ENCODE data around the gene TRERF1.

The TRERF1 gene

GRCh38 chr6:42366011-42366705 is 85.6 kb downstream of the TRERF1 start:
- DNase-seq (ENCODE audit: low spot score): no peak

DNA sequence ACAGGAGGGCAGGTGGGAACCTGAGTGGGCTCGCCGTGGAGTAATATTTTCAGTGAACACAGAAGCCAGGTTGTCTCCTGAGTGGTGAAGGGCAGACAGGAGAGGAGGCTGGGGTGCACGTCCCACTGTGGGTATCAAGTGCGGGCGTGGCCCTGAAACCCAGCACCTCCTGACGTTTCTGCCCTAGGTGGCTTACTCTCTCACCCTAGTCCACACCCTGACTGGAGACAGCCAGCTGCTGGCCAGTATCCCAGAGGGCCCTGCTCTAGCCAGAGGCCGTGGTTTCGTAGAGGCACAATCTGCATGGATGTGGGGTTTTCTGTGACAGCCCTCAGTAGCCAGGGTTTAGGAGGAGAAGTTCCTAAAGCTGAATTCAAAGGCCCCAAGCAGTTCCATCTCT is 86.7 kb downstream of the TRERF1 start:
- no peak for DNase-seq (ENCODE audit: low spot score)

- DNase-seq (ENCODE audit: low spot score): no peak
These were observed 87.5 kb downstream of the TRERF1 start for GRCh38 chr6:42363926-42364849.

GRCh38 chr6:42361036-42361435 is 90.7 kb downstream of the TRERF1 start:
- no peak for DNase-seq (ENCODE audit: low spot score)

DNA sequence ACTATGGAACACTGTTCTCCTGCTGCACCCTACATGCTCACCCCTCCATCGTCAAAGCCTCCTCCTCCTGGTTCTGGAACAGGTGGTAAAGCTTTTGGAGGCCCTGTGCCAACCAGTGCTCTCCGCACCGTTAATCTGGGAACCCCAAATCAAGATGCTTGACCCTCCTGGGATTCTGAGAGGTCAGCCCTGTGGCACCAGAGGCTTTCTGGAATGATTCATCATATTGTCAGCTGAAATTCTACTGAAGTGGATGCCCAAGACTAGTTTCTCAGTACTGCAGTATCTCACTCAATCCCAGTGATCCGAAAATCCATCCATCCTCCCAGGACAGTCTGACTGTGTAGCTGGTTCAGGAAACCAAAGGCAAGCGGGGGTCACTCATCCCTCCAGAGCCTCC is 92.7 kb downstream of the TRERF1 start:
- DNase-seq (ENCODE audit: low spot score): no peak

- no peak for DNase-seq (ENCODE audit: low spot score)
These were observed 96.3 kb downstream of the TRERF1 start for GRCh38 chr6:42355416-42355815.

DNA sequence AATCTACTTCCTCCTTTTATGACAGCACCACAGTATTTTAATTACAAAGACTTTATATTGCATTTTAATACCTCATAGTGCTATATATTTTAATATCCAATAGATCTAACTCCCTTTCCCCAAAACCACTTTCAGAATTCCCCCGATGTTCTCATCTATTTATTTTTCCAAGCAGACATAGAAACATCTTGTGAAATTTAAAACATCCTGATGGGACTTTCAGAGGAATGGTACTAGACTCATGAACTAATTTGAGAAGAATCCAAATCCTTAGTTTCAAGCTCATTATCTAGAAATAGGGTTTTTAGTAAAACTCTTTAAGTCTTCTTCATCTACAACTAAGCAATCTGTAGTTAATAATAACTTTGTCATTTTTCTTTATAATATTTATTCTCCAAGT is 97.0 kb downstream of the TRERF1 start:
- DNase-seq (ENCODE audit: low spot score): no peak

DNA sequence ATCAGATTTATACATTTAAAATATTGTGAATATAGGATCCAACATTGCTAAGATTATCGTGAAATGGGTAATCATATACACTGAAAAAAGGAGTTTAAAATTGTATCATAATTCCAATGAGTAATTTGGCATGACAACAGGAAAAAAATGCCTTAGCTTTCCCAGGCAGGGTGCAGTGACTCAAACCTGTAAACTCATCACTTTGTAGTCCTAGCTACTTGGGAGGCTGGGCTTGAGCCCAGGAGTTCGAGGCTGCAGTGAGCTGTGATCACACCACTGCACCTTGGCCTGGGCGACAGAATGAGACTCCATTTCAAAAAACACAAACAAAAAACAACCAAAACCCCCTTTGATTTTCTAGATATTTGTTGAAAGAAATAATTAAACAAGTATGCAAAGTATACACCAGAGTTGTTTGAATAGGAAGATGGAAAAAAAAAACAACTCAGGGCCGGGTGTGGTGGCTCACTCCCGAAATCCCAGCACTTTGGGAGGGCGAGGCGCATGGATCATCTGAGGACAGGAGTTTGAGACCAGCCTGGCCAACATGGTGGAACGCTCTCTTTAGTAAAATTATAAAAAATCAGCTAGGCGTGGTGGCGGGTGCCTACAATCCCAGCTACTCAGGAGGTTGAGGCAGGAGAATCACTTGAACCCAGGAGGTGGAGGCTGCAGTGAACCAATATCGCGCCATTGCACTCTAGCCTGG is 98.7 kb downstream of the TRERF1 start:
- no peak for DNase-seq (ENCODE audit: low spot score)

DNA sequence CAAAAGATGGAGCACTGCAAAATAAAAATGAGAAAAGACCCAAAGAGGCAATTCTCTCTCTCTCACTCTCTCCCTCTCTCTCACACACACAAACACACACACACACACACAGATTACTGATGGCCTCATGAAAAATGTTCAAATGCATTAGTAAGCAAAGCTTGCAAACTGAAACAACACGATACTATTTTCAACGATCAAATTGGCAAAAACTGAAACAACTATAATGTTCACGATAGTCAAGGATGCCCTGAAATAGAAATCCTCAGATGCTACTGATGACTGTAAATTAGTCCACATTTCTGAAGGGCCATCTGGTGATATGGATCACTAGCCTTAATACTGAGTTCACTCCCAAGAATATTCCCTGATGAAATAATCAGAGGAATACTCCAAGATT is 100.8 kb downstream of the TRERF1 start:
- DNase-seq (ENCODE audit: low spot score): no peak

- DNase-seq (ENCODE audit: low spot score): no peak
These were observed 101.8 kb downstream of the TRERF1 start for GRCh38 chr6:42349753-42350511.

- peak; percentile 46 for DNase-seq (ENCODE audit: low spot score)
These were observed 104.3 kb downstream of the TRERF1 start for GRCh38 chr6:42347456-42347855.

DNA sequence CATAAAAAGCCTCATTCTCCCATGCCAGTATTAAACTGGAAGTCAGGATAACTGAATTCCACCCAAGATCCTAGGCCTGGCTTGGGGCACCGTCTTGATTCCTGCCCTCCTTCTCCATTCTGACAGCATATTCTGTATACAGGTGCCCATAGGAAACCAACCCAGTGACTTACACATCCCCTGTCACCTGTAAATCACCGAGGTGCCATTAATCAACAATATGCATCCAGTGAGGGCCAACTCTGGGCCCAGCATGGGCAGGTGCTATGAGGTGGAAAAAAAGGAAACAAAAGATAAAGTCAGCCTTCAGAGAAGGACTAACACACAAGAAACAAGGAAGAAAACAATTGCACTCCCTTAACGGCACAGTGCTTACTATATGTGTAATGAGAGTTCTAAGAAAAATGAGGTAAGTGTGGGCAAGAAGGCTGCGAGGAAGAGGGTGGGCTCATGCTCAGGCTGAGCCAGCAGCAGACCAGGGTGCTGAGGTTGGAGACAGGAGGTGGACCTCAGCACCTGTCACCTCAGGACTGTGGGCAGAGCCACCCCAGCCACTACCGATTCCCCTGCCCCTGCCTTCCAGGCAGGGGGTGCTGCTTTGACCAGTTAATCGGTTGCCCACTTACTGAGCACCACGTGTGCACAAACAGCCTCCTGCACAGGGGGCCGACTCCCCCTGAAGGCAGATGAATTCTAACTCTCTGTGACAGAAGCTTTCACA is 105.9 kb downstream of the TRERF1 start:
- peak; percentile 66 for DNase-seq (ENCODE audit: low spot score)

GRCh38 chr6:42344756-42345155 is 107.0 kb downstream of the TRERF1 start:
- no peak for DNase-seq (ENCODE audit: low spot score)

- DNase-seq (ENCODE audit: low spot score): no peak
These were observed 109.8 kb downstream of the TRERF1 start for GRCh38 chr6:42341771-42342553.

DNA sequence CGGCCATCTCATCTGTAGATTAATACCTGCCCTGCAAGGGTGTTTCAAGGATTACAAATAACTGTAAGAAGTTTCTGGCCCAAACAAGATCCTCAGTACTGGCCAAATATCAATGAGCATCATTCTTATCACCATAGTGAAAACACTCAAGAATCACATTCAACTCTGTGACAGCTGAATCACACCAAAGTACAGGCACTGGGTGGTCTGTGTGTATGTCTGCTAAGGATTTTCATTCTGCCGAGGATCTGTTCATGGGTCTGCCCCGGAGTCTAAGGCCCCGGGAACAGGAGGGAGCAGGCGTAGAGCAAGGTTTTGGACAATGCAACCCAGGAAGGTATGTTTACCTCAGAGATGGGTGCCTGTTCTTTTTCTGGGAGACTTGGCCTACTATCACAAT is 110.5 kb downstream of the TRERF1 start:
- DNase-seq (ENCODE audit: low spot score): no peak

DNA sequence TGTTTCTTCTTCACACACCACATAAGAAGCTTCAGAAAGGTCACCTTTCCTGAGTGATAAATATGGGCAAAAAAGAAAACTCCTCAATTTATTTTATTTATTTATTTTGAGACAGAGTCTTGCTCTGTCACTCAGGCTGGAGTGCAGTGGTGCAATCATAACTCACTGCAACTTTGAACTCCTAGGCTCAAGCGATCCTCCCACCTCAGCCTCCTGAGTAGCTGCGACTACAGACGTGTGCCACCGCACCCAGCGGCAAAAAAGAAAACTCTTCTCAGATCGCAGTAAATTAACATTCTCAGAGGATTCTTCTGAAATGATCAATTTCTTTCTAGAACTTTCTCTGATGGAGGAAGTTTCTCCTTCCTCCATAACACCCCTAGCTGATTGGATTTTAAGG is 111.2 kb downstream of the TRERF1 start:
- DNase-seq (ENCODE audit: low spot score): peak; percentile 51

GRCh38 chr6:42339991-42340401 is 111.7 kb downstream of the TRERF1 start:
- DNase-seq (ENCODE audit: low spot score): peak; percentile 95

DNA sequence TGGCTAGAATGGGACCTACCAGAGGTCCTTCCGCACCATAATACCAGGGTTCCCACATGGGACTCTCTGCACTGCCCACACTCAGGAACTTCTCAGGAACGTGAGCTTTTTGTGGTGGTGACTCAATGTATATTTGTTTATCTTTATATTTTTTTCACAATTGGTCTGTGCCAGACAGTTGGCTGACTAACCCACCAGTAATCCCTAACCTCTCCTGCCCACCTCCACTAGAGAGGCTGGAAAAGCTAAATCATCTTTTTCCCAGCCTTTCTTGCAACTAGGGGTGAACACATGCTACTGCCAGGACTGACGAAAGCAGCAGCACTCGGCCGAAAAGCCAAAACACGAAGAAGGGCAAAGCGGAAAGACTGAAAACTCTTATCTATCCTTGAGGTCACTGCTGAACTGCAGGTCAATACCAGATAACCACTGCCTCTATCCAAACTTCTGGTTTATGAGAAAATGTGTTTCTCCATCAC is 112.9 kb downstream of the TRERF1 start:
- peak; percentile 54 for DNase-seq (ENCODE audit: low spot score)

DNA sequence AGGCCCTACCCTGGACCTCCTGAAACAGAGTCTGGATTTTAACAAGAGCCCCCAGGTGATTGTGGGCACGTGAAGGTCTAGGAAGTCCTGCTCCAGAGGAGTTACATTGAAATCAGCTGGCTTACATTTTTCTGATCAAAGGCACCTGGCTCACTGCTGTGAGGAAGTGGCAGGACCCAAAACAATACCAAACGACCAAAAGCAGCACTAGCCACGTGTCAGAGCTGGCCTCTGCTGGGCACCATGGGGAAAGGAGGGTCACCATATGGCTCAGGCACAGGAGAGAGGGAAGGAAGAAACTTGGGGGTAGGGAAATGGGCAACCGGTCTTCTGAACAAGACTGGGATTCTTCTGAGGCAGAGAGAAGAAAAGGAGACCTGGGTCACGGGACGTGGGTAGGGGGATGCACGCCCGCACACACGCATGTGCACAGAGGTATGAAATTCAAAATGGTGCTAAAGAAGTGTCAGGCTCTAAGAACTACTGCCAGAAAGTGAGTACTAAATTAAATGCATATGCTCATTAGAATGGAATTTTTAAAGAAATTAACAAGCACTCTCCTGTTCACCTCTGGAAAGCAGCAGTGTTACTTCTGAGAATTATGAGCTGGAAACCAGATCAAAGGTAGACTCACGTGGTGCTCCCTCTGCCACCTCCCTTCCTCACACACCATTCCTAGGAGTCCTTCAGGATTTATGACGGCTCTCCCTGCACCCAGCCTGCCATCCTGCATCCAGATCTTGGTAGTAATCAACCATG is 113.6 kb downstream of the TRERF1 start:
- DNase-seq (ENCODE audit: low spot score): no peak

GRCh38 chr6:42336431-42336830 is 115.3 kb downstream of the TRERF1 start:
- DNase-seq (ENCODE audit: low spot score): no peak

Measured in activated CD4-positive, alpha-beta T cell treated with anti-CD3 and anti-CD28 coated beads, Interleukin-2, Interleukin-4, amounts not matched to agents 100 ng/mL and 50 ng/mL, durations not matched to agents 16 hours and 8 hours (primary cell).